Stimulated activated CD8-positive, alpha-beta memory T cell treated with anti-CD3 and anti-CD28 coated beads, Interleukin-15, amount 100 ng/mL, for 24 hours (primary cell): Measurements from ENCODE around the gene KLHL29.

Experiments
- DNase-seq: peaks from one replicate; pipeline ENCODE4 v3.0.0-alpha.2; 2020; ENCODE audit warnings: low read depth

The KLHL29 gene

DNA sequence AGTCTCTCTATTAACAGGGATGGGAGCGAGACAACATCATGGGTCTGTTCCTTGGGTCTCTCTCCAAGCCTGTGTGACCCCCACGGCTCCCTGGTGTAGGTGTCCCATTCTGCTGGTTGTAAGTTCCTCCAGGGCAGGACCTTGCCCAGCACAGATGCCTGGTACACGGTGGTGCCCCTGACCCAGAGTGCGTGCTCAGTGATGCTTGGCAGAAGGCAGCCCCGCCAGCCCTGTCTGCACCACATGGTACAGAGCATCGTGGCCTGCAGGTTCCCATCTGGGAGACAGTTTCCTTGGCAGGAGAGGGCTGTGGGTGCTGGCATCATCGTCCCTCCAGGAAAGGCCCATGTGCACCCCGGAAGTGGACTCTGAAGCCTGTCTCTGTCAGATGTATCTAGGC, 249.0 kb downstream of the KLHL29 start:
- no peak for DNase-seq

DNA sequence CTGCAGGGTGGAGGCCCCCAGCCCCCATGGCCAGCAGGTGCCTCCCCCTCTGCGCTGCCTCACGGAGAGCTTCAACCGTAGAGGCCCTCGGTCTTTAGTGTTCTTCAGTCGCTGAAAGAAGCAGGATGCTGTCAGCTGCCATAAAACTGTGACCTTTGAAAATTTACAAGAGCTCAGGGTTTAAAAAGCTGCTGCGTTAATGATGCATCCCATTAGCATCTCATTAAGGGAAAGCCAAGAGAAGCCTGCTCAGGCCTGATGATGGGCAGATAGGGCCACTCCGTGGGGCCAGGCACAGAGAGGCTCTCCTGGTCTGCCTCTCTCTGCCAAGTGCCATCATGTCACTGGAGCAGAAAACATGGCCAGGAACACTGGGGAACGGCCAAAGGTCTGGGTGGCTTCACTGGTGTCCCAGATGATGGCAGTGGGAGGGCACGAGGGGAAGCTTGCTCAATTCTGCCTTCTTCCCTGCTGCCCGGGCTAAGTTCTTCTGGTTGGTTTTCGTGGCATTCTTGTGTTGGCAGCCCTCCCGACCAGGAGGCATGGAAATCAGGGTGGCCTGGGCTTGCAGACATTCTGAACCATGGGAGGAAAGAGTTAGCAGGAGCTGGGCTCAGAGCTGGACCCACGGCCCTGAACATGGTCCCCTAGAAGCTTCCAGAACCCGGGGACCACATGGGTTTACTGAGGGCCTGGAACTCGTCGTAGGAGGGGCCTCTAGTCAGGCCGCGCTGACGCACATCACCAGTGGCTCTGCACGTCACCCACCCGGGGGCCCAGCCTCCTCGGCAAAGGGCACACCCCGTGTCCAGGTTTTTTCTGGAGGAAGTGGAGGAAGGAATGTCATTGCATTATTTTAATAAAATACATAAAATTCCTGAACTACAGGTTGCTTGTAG, 250.7 kb downstream of the KLHL29 start:
- no peak for DNase-seq

- no peak for DNase-seq
These were observed 251.4 kb downstream of the KLHL29 start for GRCh38 chr2:23636426-23636825.

DNA sequence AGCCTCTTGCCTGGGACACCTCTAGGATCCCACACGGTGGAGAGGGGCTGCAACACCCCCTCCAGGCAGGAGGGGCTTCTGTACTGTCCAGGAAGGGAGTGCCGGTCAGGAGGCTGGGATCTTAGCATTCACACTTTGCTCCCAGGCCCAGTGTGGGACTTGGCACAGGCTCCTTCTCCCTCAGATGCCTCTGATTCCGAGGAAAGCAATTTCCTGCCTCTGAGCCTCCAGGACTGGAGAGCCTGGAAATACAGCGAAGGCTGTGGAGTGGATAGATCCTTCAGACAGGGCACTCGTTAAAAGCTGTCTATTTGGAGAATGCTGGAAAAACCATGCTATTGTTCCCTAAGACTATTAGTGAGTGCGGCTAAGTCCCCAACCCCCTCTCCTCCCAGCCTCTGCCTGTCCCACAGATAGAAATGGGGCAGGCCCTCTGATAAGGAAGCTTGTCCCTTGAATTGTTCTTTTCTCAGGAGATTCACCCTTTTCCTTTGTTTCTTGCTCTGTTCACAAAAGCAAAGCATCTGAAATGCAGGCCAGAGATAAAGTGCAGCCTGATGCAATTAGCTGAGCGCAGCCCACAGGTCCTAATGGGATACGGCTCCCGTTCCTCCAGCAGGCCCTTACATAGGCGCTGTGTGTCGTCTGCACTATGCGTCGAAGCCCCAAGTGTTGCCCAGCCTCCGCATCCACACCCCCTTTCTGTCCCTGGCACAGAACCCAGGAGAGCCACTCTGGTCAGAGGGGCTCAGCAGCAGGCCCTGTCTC, 252.2 kb downstream of the KLHL29 start:
- no peak for DNase-seq

DNA sequence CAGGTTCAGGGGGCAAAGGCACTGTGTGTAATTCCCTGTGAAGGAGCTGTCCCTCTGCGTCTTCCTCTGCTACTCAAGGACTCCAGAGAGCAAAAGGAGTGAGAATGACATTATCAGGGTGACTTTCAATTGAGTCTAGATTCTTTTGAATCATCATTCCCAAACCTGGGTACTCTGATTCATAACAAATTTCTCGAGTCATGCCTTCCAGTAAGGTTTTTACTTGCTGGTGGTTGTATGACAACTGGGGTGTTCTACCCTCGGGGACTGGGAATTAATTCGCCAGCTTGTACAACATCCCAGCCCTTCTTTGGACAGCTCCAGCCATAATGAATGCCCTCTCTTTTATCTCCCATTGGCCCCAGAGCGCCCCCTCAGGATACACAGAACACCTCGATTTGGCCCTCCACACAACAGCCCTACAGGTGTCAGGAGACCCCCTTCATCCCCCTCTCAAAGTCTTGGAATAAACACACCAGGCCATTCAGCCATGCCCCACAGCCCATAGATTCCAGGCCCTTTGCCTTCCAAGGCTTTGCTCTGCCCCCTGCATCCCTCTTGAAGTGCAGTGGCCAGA, 254.5 kb downstream of the KLHL29 start:
- no peak for DNase-seq

DNA sequence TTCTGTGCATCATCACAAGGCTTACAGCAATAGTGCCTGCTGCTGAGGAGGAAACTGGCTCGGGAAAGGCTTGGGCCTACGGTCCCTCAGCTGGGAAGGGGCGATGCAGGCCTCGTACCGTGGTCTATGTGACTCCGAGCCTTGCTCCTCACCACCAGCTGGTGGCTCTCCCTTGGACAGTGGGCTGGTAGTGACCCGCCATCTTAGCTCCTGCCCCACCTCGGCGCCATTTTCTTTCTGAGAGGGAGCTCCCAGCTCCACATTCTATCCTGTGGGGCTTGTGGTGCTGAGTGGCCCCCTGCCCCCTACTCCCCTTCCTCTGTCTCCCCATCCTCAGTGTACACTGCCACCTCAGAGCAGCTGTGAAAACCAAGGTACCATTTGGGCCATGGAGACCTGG, 255.7 kb downstream of the KLHL29 start:
- DNase-seq: no peak

GRCh38 chr2:23642516-23642915, 257.5 kb downstream of the KLHL29 start:
- no peak for DNase-seq

DNA sequence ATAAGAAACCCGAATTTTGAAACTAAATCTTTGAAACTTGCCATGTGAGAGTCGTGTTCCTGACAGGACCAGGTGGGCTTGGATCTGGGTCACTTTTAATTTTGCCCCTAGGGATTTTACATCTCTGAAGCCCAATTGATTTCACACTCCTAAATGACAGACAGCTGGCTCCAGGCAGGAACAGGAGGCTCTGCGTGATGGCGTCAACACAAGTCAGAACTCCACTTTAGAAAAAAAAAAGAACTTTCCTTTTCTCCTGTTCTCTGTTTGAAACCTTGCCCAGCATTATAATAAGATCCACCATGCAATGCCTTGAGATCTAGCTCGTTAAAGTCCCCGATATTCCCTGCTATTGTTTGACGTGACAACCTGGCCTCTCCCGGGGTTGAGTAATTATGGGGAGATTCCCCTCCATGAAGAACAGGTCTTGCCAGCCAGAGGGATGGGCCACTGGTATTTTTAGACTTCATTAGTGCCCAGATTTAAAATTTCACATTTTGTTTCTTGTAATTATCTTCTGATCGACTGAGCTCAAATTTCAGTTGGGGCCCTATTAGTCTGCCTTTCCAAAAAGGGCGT, 260.3 kb downstream of the KLHL29 start:
- no peak for DNase-seq

DNA sequence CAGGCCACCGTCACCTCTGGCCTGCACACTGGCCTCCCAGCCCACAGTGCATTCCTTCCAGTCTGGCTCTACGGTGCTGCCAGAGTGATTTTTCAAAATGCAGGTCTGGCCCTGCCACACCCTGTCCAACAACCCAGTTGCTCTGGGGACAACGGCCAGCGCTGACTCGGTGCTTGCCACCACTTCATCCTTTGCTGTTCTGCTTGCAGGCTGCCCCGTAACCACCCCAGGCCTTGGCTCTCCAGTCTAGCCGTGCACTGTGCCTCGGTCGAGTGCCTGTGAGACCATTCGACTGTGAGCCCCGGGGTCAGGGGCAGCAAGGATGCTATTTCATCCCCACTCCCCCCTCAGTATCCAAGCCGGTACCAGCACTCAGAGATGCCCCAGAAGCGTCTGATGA, 262.6 kb downstream of the KLHL29 start:
- DNase-seq: no peak

- DNase-seq: no peak
These were observed 264.3 kb downstream of the KLHL29 start for GRCh38 chr2:23649303-23649702.

DNA sequence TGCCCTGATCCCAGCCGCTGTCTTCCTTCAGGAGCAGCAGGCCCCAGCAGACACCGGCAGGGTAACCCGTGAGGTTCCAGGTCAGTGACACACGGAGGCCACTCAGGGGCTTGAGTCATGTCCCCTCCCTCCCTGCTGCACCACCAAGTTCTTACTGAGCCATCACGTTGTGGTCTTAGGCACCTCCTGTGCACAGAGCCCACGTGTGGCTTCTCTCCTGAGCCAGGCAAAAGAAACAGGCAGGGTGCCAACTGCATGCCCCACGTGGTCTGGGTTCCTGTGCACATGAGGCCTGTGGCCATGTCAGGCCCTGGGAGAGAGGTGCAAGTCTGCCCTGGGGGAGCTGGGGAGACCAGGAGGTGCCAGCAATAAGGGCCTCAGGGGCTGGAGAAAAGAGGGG, 264.8 kb downstream of the KLHL29 start:
- DNase-seq: no peak

- DNase-seq: no peak
These were observed 266.5 kb downstream of the KLHL29 start for GRCh38 chr2:23651187-23652080.

- DNase-seq: no peak
These were observed 268.3 kb downstream of the KLHL29 start for GRCh38 chr2:23653326-23653725.

- no peak for DNase-seq
These were observed 269.8 kb downstream of the KLHL29 start for GRCh38 chr2:23654756-23655155.

- no peak for DNase-seq
These were observed 271.1 kb downstream of the KLHL29 start for GRCh38 chr2:23655934-23656596.

DNA sequence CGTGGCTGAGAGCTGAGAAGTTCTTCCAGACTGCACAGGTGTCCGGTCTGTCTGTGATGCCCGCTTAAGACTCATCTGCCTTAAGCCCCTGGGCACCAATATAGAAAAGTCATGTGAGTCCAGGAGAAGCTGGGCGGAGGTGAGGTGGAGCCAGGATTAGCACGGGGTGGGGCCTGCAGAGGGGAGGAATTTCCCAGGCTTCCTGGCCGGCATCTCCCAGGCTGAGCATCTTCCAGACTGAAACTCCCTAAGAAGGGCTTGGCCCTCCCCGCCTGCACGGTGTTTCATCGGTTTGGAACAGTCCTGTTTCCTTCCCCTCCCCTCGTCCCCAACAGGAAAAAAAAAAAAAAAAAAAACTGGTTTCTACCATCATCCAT, 271.6 kb downstream of the KLHL29 start:
- DNase-seq: no peak

GRCh38 chr2:23657371-23657770, 272.4 kb downstream of the KLHL29 start:
- DNase-seq: no peak

DNA sequence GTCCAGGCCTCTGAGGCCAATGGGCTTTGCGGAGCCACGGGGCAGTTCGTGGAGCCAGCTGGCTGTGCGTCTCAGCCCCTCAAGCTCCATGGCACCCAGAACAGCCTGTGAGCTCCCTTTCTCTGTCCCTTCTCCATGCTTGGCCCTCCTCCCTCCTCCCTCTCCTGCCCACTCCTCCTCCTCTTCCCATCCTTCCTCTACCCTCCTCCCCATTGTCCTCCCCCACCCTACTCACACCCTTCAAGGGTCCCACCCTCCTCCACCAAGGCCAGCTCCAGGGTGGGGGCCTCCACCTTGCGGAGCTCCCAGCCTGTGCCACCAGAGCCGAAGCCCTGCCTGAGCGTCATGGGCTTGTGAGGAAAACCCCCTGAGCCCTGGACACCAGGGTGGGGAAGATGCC, 273.0 kb downstream of the KLHL29 start:
- DNase-seq: no peak

DNA sequence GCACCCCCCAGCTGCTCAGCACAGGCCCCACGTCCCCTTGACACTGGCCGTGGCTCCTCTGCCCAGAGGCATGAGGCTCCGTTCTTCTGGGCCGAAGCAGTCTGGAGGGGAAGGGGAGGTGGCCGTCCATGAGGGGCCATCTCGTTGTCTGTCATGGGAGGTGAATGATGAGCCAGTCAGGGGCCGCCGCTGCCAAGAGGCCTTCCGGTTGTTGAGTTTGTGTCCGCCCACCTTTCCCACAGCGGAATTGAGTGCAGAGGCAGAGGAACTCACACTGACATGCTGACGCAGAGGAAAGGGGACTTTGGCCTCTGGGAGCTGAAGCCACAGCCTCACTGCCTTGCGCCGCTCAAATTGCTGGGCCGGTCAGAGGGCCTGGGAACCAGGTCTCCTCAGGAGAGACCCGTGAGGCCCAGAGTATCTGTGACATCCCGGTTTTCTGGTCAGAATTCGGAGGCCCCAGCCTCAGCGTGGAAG, 273.5 kb downstream of the KLHL29 start:
- DNase-seq: no peak

- no peak for DNase-seq
These were observed 274.3 kb downstream of the KLHL29 start for GRCh38 chr2:23659328-23659727.

DNA sequence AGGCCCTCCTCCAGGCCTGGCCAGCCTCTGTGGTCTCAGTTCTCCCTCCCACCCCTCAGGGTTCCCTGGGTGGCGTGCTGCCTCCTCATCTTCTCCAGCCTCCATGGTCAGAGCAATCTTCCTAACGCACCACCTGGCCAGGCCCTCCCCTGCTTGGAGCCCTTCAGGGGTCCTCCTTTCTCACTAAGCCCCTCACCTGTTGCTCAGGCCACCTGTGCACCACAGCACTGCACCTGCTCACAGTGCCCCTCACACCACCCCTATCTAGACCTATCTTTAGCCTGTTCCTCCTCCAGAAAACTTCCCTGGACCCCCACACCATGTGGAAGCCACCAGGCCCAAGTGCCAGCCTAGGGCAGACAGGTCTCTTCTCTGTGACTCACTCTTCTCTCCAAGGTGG, 274.8 kb downstream of the KLHL29 start:
- no peak for DNase-seq
